Smooth muscle cell of the coronary artery (primary cell): ENCODE results near the gene STAG3. TPM values are rescaled to one million over a fixed set of nuclear protein-coding genes. Genes with fewer than 3 reads are reported as not detected.

Experiments used
- total RNA-seq: library from RNA; depleted of rRNA; stranded (reverse); fragments of >200 nt; gene quantifications from 2 replicates; pipeline ENCODE4 v1.2.3, GENCODE V29; 2014; ENCODE audit warnings: low replicate concordance

The STAG3 gene
- total RNA-seq: 0.30 and 1.4 TPM in 2 replicates

GRCh38 chr7:100177045-100178001, at the start of gene STAG3, which contains the start of gene GPC2:
TSS of gene STAG3 (plus strand) at chr7:100177918. CDS start at chr7:100180557, 2,639 bp downstream.
TSS of gene GPC2 (minus strand) at chr7:100177381. CDS start at chr7:100177199, 182 bp downstream.

GRCh38 chr7:100148559-100149328, 29.0 kb upstream of the STAG3 start, which contains the start of gene LAMTOR4:
TSS of gene LAMTOR4 (plus strand) at chr7:100148918. CDS start at chr7:100148973, 55 bp downstream.

GRCh38 chr7:100158229-100159098, 19.3 kb upstream of the STAG3 start, which contains the start of gene TRAPPC14:
TSS of gene TRAPPC14 (minus strand) at chr7:100158723. CDS start at chr7:100158499, 224 bp downstream.

GRCh38 chr7:100219801-100220585, 42.3 kb downstream of the STAG3 start, which contains the start of gene PVRIG:
TSS of gene PVRIG (plus strand) at chr7:100219949. CDS start at chr7:100219971, 22 bp downstream.

Other genes with a start within 250 kb of the STAG3 start
- gene GJC3, start 248.3 kb upstream of the STAG3 start, total RNA-seq: not detected in 2 replicates
- 0.30 TPM in 1 of 2 replicates, not detected in the other for gene AZGP1, start 201.9 kb upstream of the STAG3 start, total RNA-seq
- 33.1 and 37.3 TPM in 2 replicates for gene ZKSCAN1, start 162.3 kb upstream of the STAG3 start, total RNA-seq
- gene ZSCAN21, start 128.1 kb upstream of the STAG3 start, total RNA-seq: 8.2 and 9.8 TPM in 2 replicates
- 11.8 and 19.1 TPM in 2 replicates for gene ZNF3, start 96.2 kb upstream of the STAG3 start, total RNA-seq
- gene COPS6, start 88.9 kb upstream of the STAG3 start, total RNA-seq: 77.9 and 108 TPM in 2 replicates
- gene MCM7, start 76.5 kb upstream of the STAG3 start, total RNA-seq: 23.5 and 39.1 TPM in 2 replicates
- 15.3 and 19.6 TPM in 2 replicates for gene AP4M1, start 76.3 kb upstream of the STAG3 start, total RNA-seq
- gene TAF6, start 58.6 kb upstream of the STAG3 start, total RNA-seq: 13.3 and 25.1 TPM in 2 replicates
- 34.4 and 67.6 TPM in 2 replicates for gene CNPY4, start 58.3 kb upstream of the STAG3 start, total RNA-seq
- 1.4 and 2.2 TPM in 2 replicates for gene MBLAC1, start 51.0 kb upstream of the STAG3 start, total RNA-seq
- 119 and 142 TPM in 2 replicates for gene LAMTOR4, start 29.0 kb upstream of the STAG3 start, total RNA-seq
- 3.0 and 4.4 TPM in 2 replicates for gene TRAPPC14, start 19.2 kb upstream of the STAG3 start, total RNA-seq
- 1.5 and 2.3 TPM in 2 replicates for gene GAL3ST4, start 9.3 kb upstream of the STAG3 start, total RNA-seq
- 1.4 and 3.1 TPM in 2 replicates for gene GPC2, start 537 bp upstream of the STAG3 start, total RNA-seq
- gene PVRIG, start 42.0 kb downstream of the STAG3 start, total RNA-seq: not detected in 2 replicates
- not detected in 2 replicates for gene SPDYE3, start 129.8 kb downstream of the STAG3 start, total RNA-seq
- gene PILRB, start 180.2 kb downstream of the STAG3 start, total RNA-seq: 3.4 and 8.5 TPM in 2 replicates
- gene PILRA, start 195.6 kb downstream of the STAG3 start, total RNA-seq: 0.82 TPM in 1 of 2 replicates, not detected in the other